IMR-90 (cell line): ENCODE measurements around the gene CFAP70. TPM values are rescaled to one million over a fixed set of nuclear protein-coding genes. Genes with fewer than 3 reads are reported as not detected.

Source experiments
- ATAC-seq: fragments of 200-7000 bp; cut with Tn5 transposase; 2 replicates; pipeline ENCODE4 v1.9.1; 2020; ENCODE audit warnings: low read depth, mild to moderate bottlenecking, moderate library complexity
- BruUV-seq: library from RNA; stranded (reverse); fragments of 400-500 nt; replicated peaks from 2 replicates; lab custom pipeline; 2021; lab: Mats Ljungman, UMichigan
- CTCF ChIA-PET: fragments of 300-600 bp; formaldehyde crosslinking; extraction: SDS; loops from one replicate; lab custom pipeline; 2021; ENCODE audit warnings: antibody characterized with exemption; lab: Yijun Ruan, JAX
- POLR2A ChIA-PET: fragments of 300-600 bp; sonication (Branson Sonifier 250); formaldehyde crosslinking; loops from one replicate; lab custom pipeline; 2022; ENCODE audit warnings: antibody characterized with exemption; ENCODE audit not compliant: unreplicated experiment; lab: Charles Lee
- DNase-seq: peaks from one replicate; pipeline ENCODE4 v3.0.0; 2013
- H2AFZ ChIP-seq: replicated peaks from 2 replicates; pipeline ENCODE3; 2013; ENCODE audit warnings: low read length, mild to moderate bottlenecking; ENCODE audit not compliant: poor library complexity
- H2AK5ac ChIP-seq: 2 replicates; pipeline ENCODE4 v1.6.1; 2013; ENCODE audit warnings: low read depth, low read length, inconsistent platforms
- H2AK9ac ChIP-seq: replicated peaks from 2 replicates; pipeline ENCODE3; 2013; ENCODE audit warnings: mild to moderate bottlenecking, low read depth, low read length, moderate library complexity; ENCODE audit not compliant: poor library complexity
- H2BK120ac ChIP-seq: 2 replicates; pipeline ENCODE4 v1.6.1; 2013; ENCODE audit warnings: low read depth, low read length, inconsistent platforms
- H2BK15ac ChIP-seq: 3 replicates; pipeline ENCODE4 v1.6.1; 2013; ENCODE audit warnings: low read depth, low read length, inconsistent platforms
- H2BK20ac ChIP-seq: 2 replicates; pipeline ENCODE4 v1.6.1; 2013; ENCODE audit warnings: low read depth, mild to moderate bottlenecking, inconsistent platforms, low read length, moderate library complexity
- H2BK5ac ChIP-seq: 2 replicates; pipeline ENCODE4 v1.6.1; 2013; ENCODE audit warnings: mild to moderate bottlenecking, low read depth, low read length, inconsistent platforms; ENCODE audit not compliant: poor library complexity, severe bottlenecking
- H3K14ac ChIP-seq: replicated peaks from 2 replicates; pipeline ENCODE4 v1.6.1; 2013; ENCODE audit warnings: low read depth, low read length, inconsistent platforms
- H3K18ac ChIP-seq: 2 replicates; pipeline ENCODE4 v1.6.1; 2013; ENCODE audit warnings: low read depth, low read length, control low read depth
- H3K23ac ChIP-seq: 2 replicates; pipeline ENCODE4 v1.6.1; 2013; ENCODE audit warnings: low read depth, low read length, inconsistent platforms
- H3K27ac ChIP-seq: 2 replicates; pipeline ENCODE4 v1.5.1; 2013; ENCODE audit warnings: mild to moderate bottlenecking, control low read depth, low read length; ENCODE audit not compliant: insufficient read depth
- H3K27me3 ChIP-seq: 2 replicates; pipeline ENCODE4 v1.6.1; 2013; ENCODE audit warnings: low read length; ENCODE audit not compliant: control insufficient read depth, insufficient read depth
- H3K36me3 ChIP-seq: 2 replicates; pipeline ENCODE4 v1.6.1; 2013; ENCODE audit warnings: low read length, mixed read lengths; ENCODE audit not compliant: control insufficient read depth, insufficient read depth
- H3K4ac ChIP-seq: 2 replicates; pipeline ENCODE4 v1.6.1; 2013; ENCODE audit warnings: low read depth, low read length, inconsistent platforms
- H3K4me1 ChIP-seq: 2 replicates; pipeline ENCODE4 v1.6.1; 2013; ENCODE audit warnings: low read length, mixed read lengths; ENCODE audit not compliant: control insufficient read depth, insufficient read depth
- H3K4me2 ChIP-seq: 2 replicates; pipeline ENCODE4 v1.6.1; 2013; ENCODE audit warnings: low read depth, mild to moderate bottlenecking, control low read depth, low read length, moderate library complexity
- H3K4me3 ChIP-seq: 2 replicates; pipeline ENCODE4 v1.5.1; 2013; ENCODE audit warnings: low read depth, mild to moderate bottlenecking, control low read depth, low read length, moderate library complexity; ENCODE audit not compliant: insufficient read depth
- H3K56ac ChIP-seq: 2 replicates; pipeline ENCODE4 v1.6.1; 2013; ENCODE audit warnings: low read length, inconsistent platforms; ENCODE audit not compliant: insufficient read depth; ENCODE audit errors: extremely low read depth
- H3K79me1 ChIP-seq, 2 experiments: 2 replicates each; pipeline ENCODE4 v1.6.1; 2013; ENCODE audit warnings: low read length in 2 of 2, inconsistent platforms in 1 of 2, low read depth in 1 of 2
- H3K9ac ChIP-seq: 2 replicates; pipeline ENCODE4 v1.6.1; 2013; ENCODE audit warnings: low read depth, low read length, control low read depth
- H3K9me1 ChIP-seq: 2 replicates; pipeline ENCODE4 v1.6.1; 2013; ENCODE audit warnings: low read length, inconsistent platforms; ENCODE audit not compliant: insufficient read depth
- H3K9me3 ChIP-seq: 2 replicates; pipeline ENCODE4 v1.6.1; 2013; ENCODE audit warnings: low read length; ENCODE audit not compliant: control insufficient read depth, insufficient read depth
- H4K20me1 ChIP-seq: 2 replicates; pipeline ENCODE4 v1.6.1; 2013; ENCODE audit warnings: low read length, inconsistent platforms; ENCODE audit not compliant: insufficient read depth
- H4K5ac ChIP-seq: 2 replicates; pipeline ENCODE4 v1.6.1; 2013; ENCODE audit warnings: mild to moderate bottlenecking, low read depth, low read length, control low read depth
- H4K8ac ChIP-seq, 2 experiments: 2 replicates each; pipeline ENCODE4 v1.6.1; 2013; ENCODE audit warnings: low read depth in 2 of 2, low read length in 2 of 2, control low read depth in 1 of 2, inconsistent platforms in 1 of 2
- H4K91ac ChIP-seq: 2 replicates; pipeline ENCODE4 v1.6.1; 2013; ENCODE audit warnings: low read depth, low read length, inconsistent platforms; ENCODE audit not compliant: insufficient read depth
- CEBPB ChIP-seq: IDR thresholded peaks from 2 replicates; pipeline ENCODE4 v1.6.1; 2012; ENCODE audit warnings: low read depth, low read length, improper control_type of control experiment
- MAZ ChIP-seq: IDR thresholded peaks from 2 replicates; pipeline ENCODE4 v1.6.1; 2012; ENCODE audit warnings: low read depth, mild to moderate bottlenecking, low read length, improper control_type of control experiment, moderate library complexity, borderline replicate concordance
- NFE2L2 ChIP-seq: fragments of 150-350 bp; IDR thresholded peaks from 2 replicates; pipeline ENCODE4 v1.6.1; 2016; ENCODE audit warnings: low read depth, mild to moderate bottlenecking, low read length
- SMC3 ChIP-seq: fragments of 150-350 bp; IDR thresholded peaks from 2 replicates; pipeline ENCODE4 v1.6.1; 2016; ENCODE audit warnings: low read depth, mild to moderate bottlenecking, antibody characterized with exemption, low read length, moderate library complexity
- WGBS, 2 experiments: methylation state at CpG; one replicate each; pipeline versions ENCODE4 v1.1.5 to v1.1.7; 2013; ENCODE audit warnings: missing lambda C conversion rate in 2 of 2; ENCODE audit not compliant: insufficient read length in 1 of 2; ENCODE audit errors: extremely low coverage in 2 of 2; 5-methylcytosine and 5-hydroxymethylcytosine counted together
- dilution Hi-C: fragments of 300-500 bp; cut with HindIII; formaldehyde crosslinking; loops from one replicate; pipeline ENCODE4 v1.14.3; 2018; ENCODE audit warnings: low sequenced_read_pairs; ENCODE audit not compliant: unreplicated experiment
- in situ Hi-C: fragments of 300-500 bp; cut with MboI; formaldehyde crosslinking; loops from 3 replicates; pipeline ENCODE4 v1.14.3; 2019; ENCODE audit warnings: low sequenced_read_pairs, inconsistent platforms, mixed read lengths
- intact Hi-C: fragments of 100-400 bp; cut with micrococcal nuclease; formaldehyde crosslinking; loops from 2 replicates; pipeline ENCODE4 v1.10.0; 2022
- polyA plus RNA-seq, 3 experiments: library from polyadenylated mRNA; depleted of rRNA; stranded (reverse); fragments of >200 nt; gene quantifications; 2 replicates each; pipeline ENCODE4 v1.2.3, GENCODE V29; 2012; ENCODE audit warnings: low replicate concordance in 1 of 3
- total RNA-seq: library from RNA; depleted of rRNA; stranded (reverse); fragments of >200 nt; gene quantifications from 2 replicates; pipeline ENCODE4 v1.2.3, GENCODE V29; 2012
- TF ChIP-seq, protein P1 (sequence below): fragments of 150-350 bp; IDR thresholded peaks from 2 replicates; pipeline ENCODE4 v1.6.1; 2016; ENCODE audit warnings: low read depth, mild to moderate bottlenecking, low read length, moderate library complexity, borderline replicate concordance

CFAP70 gene
- total and polyA plus RNA-seq, 2 of the 4 experiments (the other 2 are of a cell fraction): 0.15 to 0.18 TPM

DNA sequence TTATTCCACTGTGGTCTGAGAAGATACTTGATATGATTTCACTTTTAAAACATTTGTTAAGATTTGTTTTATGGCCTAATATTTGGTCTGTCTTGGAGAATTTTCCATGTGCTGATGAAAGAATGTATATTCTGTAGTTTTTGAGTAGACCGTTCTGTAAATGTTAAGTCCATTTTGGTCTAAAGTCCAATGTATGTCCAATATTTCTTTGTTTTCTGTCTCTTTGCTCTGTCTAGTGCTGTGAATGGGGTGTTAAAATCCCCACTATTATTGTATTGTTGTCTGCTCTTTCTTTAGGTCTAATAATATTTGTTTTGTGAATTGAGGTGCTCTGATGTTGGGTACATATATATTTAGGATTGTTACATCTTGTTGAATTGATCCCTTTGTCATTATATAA is 142.9 kb downstream of the CFAP70 start:
- Histone ChIP-seq H3K4me1 (no peaks in the 10 kb centered on the region), H3K27me3 (no peaks in the 10 kb centered on the region), H3K23ac (no peak overlapping the region), H2AFZ (no peak overlapping the region), H3K9me3 (no peaks in the 10 kb centered on the region), H3K18ac (no peak overlapping the region), H4K20me1 (no peaks in the 10 kb centered on the region; the same call in 1 of the 2 replicates), H2BK5ac (no peak overlapping the region), H2BK20ac (no peak overlapping the region), H2AK5ac (no peak overlapping the region), H2AK9ac (no peak overlapping the region), H3K4me3 (no peak overlapping the region), H2BK120ac (no peak overlapping the region), H3K56ac (no peak overlapping the region), H4K91ac (no peak overlapping the region), H4K8ac (no peak overlapping the region), H3K36me3 (peaks cover 16% of the 10 kb centered on the region), H2BK15ac (no peak overlapping the region), H3K14ac (no peak overlapping the region), H3K79me1 (no peaks in the 10 kb centered on the region; a peak in 2 of 4 replicates), H3K27ac (no peak overlapping the region), H3K4me2 (no peak overlapping the region), H4K5ac (no peak overlapping the region), H3K9me1 (0 out of 2 replicates have a peak, but pooled peaks cover 3% of the 10 kb centered on the region), H3K9ac (no peak overlapping the region), H3K4ac (no peak overlapping the region)
- TF ChIP-seq CEBPB: no peak
- TF ChIP-seq, protein P1, sequence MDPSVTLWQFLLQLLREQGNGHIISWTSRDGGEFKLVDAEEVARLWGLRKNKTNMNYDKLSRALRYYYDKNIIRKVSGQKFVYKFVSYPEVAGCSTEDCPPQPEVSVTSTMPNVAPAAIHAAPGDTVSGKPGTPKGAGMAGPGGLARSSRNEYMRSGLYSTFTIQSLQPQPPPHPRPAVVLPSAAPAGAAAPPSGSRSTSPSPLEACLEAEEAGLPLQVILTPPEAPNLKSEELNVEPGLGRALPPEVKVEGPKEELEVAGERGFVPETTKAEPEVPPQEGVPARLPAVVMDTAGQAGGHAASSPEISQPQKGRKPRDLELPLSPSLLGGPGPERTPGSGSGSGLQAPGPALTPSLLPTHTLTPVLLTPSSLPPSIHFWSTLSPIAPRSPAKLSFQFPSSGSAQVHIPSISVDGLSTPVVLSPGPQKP: no peak
- no peak for TF ChIP-seq MAZ
- no peak for TF ChIP-seq SMC3
- TF ChIP-seq NFE2L2: no peak
- dilution Hi-C loops: no loop called here
- BruUV-seq: no TSS peak
- DNase-seq (no peak), ATAC-seq (no peak)
- ChIA-PET POLR2A (no interaction called here), CTCF (no interaction called here)
- intact Hi-C loops: no loop called here
- no CpG with 5 or more reads among the region's 1 CpG for WGBS, 2 experiments
- in situ Hi-C loops: no loop called here
